Endothelial cell of umbilical vein (primary cell): ENCODE data around the gene MCTP1. TPM values are rescaled to one million over a fixed set of nuclear protein-coding genes. Genes with fewer than 3 reads are reported as not detected.

Experiments used
- BruUV-seq: library from RNA; stranded (reverse); fragments of 400-500 nt; replicated peaks from 2 replicates; lab custom pipeline; 2021; lab: Mats Ljungman, UMichigan
- CTCF ChIA-PET: fragments of 300-600, 350-600 bp; sonication (Branson Sonifier 250); formaldehyde crosslinking; loops from one replicate; lab custom pipeline; 2021; ENCODE audit warnings: antibody characterized with exemption, inconsistent platforms; lab: Charles Lee
- POLR2A ChIA-PET: fragments of 300-600, 350-600 bp; sonication (Branson Sonifier 250); formaldehyde crosslinking; loops from one replicate; lab custom pipeline; 2021; ENCODE audit warnings: antibody characterized with exemption, inconsistent platforms; lab: Charles Lee
- DNase-seq: peaks from one replicate; pipeline ENCODE4 v3.0.0-alpha.2; 2011; ENCODE audit warnings: low read depth, low spot score
- FAIRE-seq: peaks from 2 replicates; lab custom pipeline; 2011; peaks lifted over from hg19 to GRCh38; lab: Jason Lieb, UNC
- H2AFZ ChIP-seq: 2 replicates; pipeline ENCODE4 v1.6.0; 2012; ENCODE audit warnings: low read depth, low read length, control low read depth, inconsistent platforms
- H3K27ac ChIP-seq: 2 replicates; pipeline ENCODE4 v1.5.1; 2011; ENCODE audit warnings: low read depth, mild to moderate bottlenecking, control low read depth, low read length, moderate library complexity; ENCODE audit not compliant: insufficient read depth
- H3K27me3 ChIP-seq, 2 experiments: 2 replicates each; pipeline versions ENCODE4 v1.6.0 to v1.6.1; 2011; ENCODE audit warnings: low read length in 2 of 2, mixed read lengths in 1 of 2; ENCODE audit not compliant: control insufficient read depth in 2 of 2, insufficient read depth in 2 of 2
- H3K36me3 ChIP-seq, 2 experiments: 2 replicates in 1 of 2; 3 replicates in 1 of 2; pipeline ENCODE4 v1.5.1; 2011; ENCODE audit warnings: low read length in 2 of 2, mild to moderate bottlenecking in 1 of 2, moderate library complexity in 1 of 2; ENCODE audit not compliant: control insufficient read depth in 2 of 2, insufficient read depth in 2 of 2; ENCODE audit errors: extremely low read depth in 1 of 2
- H3K4me1 ChIP-seq: 3 replicates; pipeline ENCODE4 v1.5.1; 2011; ENCODE audit warnings: mild to moderate bottlenecking, low read length; ENCODE audit not compliant: control insufficient read depth, insufficient read depth; ENCODE audit errors: extremely low read depth
- H3K4me2 ChIP-seq: 2 replicates; pipeline ENCODE4 v1.6.1; 2011; ENCODE audit warnings: low read length, control low read depth, mixed read lengths; ENCODE audit not compliant: insufficient read depth
- H3K4me3 ChIP-seq, 3 experiments: fragments of 200-600 bp in 1 of 3; sonication (generic), shearing (Covaris generic) in 1 of 3; replicated peaks in 1 of 3; 2 replicates each; pipeline ENCODE4 v1.5.1; 2011 to 2016; ENCODE audit warnings: control low read depth in 3 of 3, low read length in 3 of 3, mild to moderate bottlenecking in 2 of 3, inconsistent platforms in 1 of 3, low read depth in 1 of 3, moderate library complexity in 1 of 3; ENCODE audit not compliant: insufficient read depth in 1 of 3
- H3K79me2 ChIP-seq: 2 replicates; pipeline ENCODE4 v1.6.0; 2012; ENCODE audit warnings: low read length, inconsistent platforms; ENCODE audit not compliant: control insufficient read depth, insufficient read depth
- H3K9ac ChIP-seq: replicated peaks from 2 replicates; pipeline ENCODE3; 2011; ENCODE audit warnings: low read length, control low read depth; ENCODE audit not compliant: insufficient read depth; ENCODE audit errors: extremely low read depth
- H3K9me1 ChIP-seq: replicated peaks from 3 replicates; pipeline ENCODE4 v1.6.0; 2011; ENCODE audit warnings: mild to moderate bottlenecking, low read length; ENCODE audit not compliant: control insufficient read depth, insufficient read depth; ENCODE audit errors: extremely low read depth
- H3K9me3 ChIP-seq: replicated peaks from 2 replicates; pipeline ENCODE4 v1.5.1; 2012; ENCODE audit warnings: low read length, inconsistent platforms; ENCODE audit not compliant: control insufficient read depth, insufficient read depth
- H4K20me1 ChIP-seq: replicated peaks from 2 replicates; pipeline ENCODE3; 2011; ENCODE audit warnings: mild to moderate bottlenecking, low read length; ENCODE audit not compliant: control insufficient read depth, insufficient read depth; ENCODE audit errors: extremely low read depth
- EZH2 ChIP-seq: IDR thresholded peaks from 2 replicates; pipeline ENCODE4 v1.6.1; 2012; ENCODE audit warnings: borderline replicate concordance, low read depth, mild to moderate bottlenecking, moderate library complexity, low read length, inconsistent platforms; ENCODE audit not compliant: severe bottlenecking
- FOS ChIP-seq: IDR thresholded peaks from 2 replicates; pipeline ENCODE4 v1.6.1; 2011; ENCODE audit warnings: mild to moderate bottlenecking, low read length, moderate library complexity, borderline replicate concordance; ENCODE audit not compliant: insufficient read depth
- GATA2 ChIP-seq: IDR thresholded peaks from 2 replicates; pipeline ENCODE4 v1.7.0; 2011; ENCODE audit warnings: low read depth, mild to moderate bottlenecking, moderate library complexity, mixed read lengths, low read length; ENCODE audit not compliant: insufficient read length, insufficient read depth
- JUN ChIP-seq: IDR thresholded peaks from 2 replicates; pipeline ENCODE4 v1.6.1; 2011; ENCODE audit warnings: borderline replicate concordance, low read depth; ENCODE audit not compliant: insufficient read length, insufficient read depth
- MYC ChIP-seq: IDR thresholded peaks from one replicate; pipeline ENCODE4 v1.6.1; 2011; ENCODE audit warnings: mild to moderate bottlenecking, low read depth, low read length
- POLR2A ChIP-seq: IDR thresholded peaks from 2 replicates; pipeline ENCODE4 v1.6.1; 2012; ENCODE audit warnings: low read depth, mild to moderate bottlenecking, control low read depth, low read length
- POLR2AphosphoS5 ChIP-seq: IDR thresholded peaks from 2 replicates; pipeline ENCODE4 v1.6.1; 2012; ENCODE audit warnings: low read depth, mild to moderate bottlenecking, control low read depth, low read length, moderate library complexity; ENCODE audit not compliant: insufficient read depth
- dilution Hi-C: fragments of 300-500 bp; cut with MboI; formaldehyde crosslinking; loops from one replicate; pipeline ENCODE4 v1.15.0; 2019; ENCODE audit warnings: low sequenced_read_pairs; ENCODE audit not compliant: extremely low pct_ligation_motif_present
- intact Hi-C: fragments of 100-400 bp; cut with micrococcal nuclease; formaldehyde crosslinking; loops from one replicate; pipeline ENCODE4 v1.10.0; 2022
- polyA plus RNA-seq, 4 experiments: library from polyadenylated mRNA; depleted of rRNA in 3 of 4; stranded (reverse) in 3 of 4; unstranded in 1 of 4; fragments of >200 nt; gene quantifications; 2 replicates each; pipeline versions ENCODE4 v1.2.1 to v1.2.3, GENCODE V29; 2011 to 2012; ENCODE audit warnings: missing spikeins in 1 of 4
- total RNA-seq: library from RNA; stranded (reverse); gene quantifications from 2 replicates; pipeline ENCODE4 v1.2.3, GENCODE V29; 2021
- TF ChIP-seq, protein P1 (sequence below), 2 donors: IDR thresholded peaks; 1 replicate in 1 of 2; 2 replicates in 1 of 2; pipeline ENCODE4 v1.5.1; 2011; ENCODE audit warnings: low read length in 2 of 2, mild to moderate bottlenecking in 2 of 2, moderate library complexity in 2 of 2, control low read depth in 1 of 2, inconsistent platforms in 1 of 2, low read depth in 1 of 2; ENCODE audit not compliant: insufficient read depth in 1 of 2; ENCODE audit errors: extremely low read depth in 1 of 2
- TF ChIP-seq, protein P2 (sequence below): IDR thresholded peaks from 2 replicates; pipeline ENCODE4 v1.6.1; 2011; ENCODE audit not compliant: insufficient read depth, insufficient read length

Gene MCTP1
- total and polyA plus RNA-seq, 2 donors (not counting 3 experiments of a cell fraction or from before 2014, with no cell fraction given) = 79.3 to 203 TPM

DNA sequence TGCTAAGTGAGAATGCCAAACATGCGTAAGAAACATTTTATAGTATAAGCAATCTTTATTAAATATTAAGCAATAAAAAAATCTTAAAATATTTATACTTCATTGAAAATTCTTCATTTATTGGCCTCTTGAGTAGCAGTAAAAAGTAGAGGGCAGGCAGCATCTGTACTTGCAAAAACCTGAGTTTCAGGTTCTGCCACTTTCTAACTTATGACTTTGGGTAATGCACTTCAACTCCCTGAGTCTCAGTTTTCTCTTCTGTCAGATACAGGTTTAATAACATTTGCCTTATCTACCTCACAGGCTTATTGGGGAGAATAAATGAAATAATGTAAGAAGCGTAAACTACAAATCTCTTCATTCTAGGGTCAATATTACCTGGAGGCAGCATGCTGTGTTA is 19.8 kb upstream of the MCTP1 start:
- Histone ChIP-seq H3K4me3 (no peak overlapping the region), H3K27ac (no peak overlapping the region), H3K9ac (no peak overlapping the region), H3K4me1 (no peaks in the 10 kb centered on the region), H2AFZ (no peak overlapping the region), H3K4me2 (no peak overlapping the region), H3K9me3 (no peaks in the 10 kb centered on the region), H3K9me1 (no peaks in the 10 kb centered on the region), H3K79me2 (no peaks in the 10 kb centered on the region), H3K27me3 (peaks cover 7 to 32% of the 10 kb centered on the region in 2 experiments), H3K36me3 (no peaks in the 10 kb centered on the region), H4K20me1 (no peaks in the 10 kb centered on the region)
- CTCF ChIA-PET = no interaction called here
- no peak for TF ChIP-seq POLR2AphosphoS5
- TF ChIP-seq POLR2A = no peak
- TF ChIP-seq JUN = no peak
- TF ChIP-seq, protein P1, sequence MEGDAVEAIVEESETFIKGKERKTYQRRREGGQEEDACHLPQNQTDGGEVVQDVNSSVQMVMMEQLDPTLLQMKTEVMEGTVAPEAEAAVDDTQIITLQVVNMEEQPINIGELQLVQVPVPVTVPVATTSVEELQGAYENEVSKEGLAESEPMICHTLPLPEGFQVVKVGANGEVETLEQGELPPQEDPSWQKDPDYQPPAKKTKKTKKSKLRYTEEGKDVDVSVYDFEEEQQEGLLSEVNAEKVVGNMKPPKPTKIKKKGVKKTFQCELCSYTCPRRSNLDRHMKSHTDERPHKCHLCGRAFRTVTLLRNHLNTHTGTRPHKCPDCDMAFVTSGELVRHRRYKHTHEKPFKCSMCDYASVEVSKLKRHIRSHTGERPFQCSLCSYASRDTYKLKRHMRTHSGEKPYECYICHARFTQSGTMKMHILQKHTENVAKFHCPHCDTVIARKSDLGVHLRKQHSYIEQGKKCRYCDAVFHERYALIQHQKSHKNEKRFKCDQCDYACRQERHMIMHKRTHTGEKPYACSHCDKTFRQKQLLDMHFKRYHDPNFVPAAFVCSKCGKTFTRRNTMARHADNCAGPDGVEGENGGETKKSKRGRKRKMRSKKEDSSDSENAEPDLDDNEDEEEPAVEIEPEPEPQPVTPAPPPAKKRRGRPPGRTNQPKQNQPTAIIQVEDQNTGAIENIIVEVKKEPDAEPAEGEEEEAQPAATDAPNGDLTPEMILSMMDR (IDR thresholded peaks at IDR 0.05; ENCODE audit: extremely low read depth in 1 of 2, insufficient read depth in 1 of 2, low read depth in 1 of 2, low read length in 2 of 2) = no peak
- TF ChIP-seq, protein P2, sequence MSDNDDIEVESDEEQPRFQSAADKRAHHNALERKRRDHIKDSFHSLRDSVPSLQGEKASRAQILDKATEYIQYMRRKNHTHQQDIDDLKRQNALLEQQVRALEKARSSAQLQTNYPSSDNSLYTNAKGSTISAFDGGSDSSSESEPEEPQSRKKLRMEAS = no peak
- no peak for TF ChIP-seq GATA2
- TF ChIP-seq MYC = no peak
- TF ChIP-seq FOS = no peak
- no peak for TF ChIP-seq EZH2
- DNase-seq (no peak), FAIRE-seq (no peak)
- dilution Hi-C loops (no loop called here), intact Hi-C loops (no loop called here)
- POLR2A ChIA-PET = no interaction called here
- no TSS peak for BruUV-seq
